Activated CD4-positive, CD25-positive, alpha-beta regulatory T cell (primary cell): Measurements from ENCODE around the gene HOXC6.

Experiments used
- DNase-seq, 4 experiments: peaks; one replicate each; lab custom pipeline; 2025; lab: John Stamatoyannopoulos, UW

The HOXC6 gene

GRCh38 chr12:54042970-54043853 is 15.0 kb downstream of the HOXC6 start:
- no peak for DNase-seq

- no peak for DNase-seq
Measured at GRCh38 chr12:54044425-54045103, 16.3 kb downstream of the HOXC6 start.

DNA sequence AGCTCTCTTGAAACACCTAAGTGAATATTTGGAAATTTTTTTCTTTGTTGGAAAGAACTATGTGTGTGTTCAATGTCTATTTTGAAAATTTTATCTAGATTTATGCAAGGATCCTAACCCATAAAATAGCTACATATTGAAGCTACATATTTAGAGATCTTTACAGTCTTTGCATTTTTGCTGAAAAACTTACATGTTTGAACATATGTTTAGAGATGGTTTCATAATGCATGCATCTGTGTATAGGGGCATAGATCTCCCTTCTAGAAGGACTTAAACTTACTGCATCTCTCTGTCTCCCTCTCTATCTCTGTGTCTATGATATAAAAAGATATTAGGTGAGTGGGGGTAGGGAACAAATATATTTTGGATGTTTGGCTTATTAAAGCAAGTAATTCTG is 17.2 kb downstream of the HOXC6 start:
- no peak for DNase-seq

DNA sequence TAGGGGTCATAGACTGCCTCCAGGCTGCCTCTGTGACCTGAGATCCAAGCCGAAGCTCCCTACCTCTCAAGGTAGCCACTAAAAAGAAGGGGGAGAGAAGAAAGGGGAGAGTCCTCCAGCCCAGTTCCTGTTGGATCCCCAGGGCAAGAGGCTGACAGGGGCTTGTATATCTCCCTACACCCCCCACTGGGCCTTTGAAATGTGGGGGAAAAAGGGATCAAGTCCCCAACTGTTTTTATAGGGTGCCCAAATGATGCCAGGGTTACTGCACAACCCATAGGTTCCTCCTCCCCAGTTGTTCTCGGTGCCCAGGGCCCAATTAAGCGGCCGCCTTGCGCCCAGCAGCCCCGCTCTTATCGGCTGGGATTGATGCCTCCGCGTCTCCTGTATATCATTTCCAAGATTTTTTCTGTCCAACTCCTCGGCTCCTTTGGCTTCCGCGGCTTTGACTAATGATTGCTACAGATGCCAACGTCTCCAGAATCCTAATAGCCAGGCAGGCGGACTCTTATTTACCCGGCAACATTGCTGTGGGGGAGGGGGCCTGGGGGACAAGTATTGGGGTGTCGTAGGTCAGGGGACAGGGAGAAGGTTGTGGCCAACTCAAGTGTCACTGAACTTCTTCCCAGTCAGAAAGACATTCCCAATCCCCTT is 17.8 kb downstream of the HOXC6 start:
- DNase-seq: no peak

- no peak for DNase-seq
Measured at GRCh38 chr12:54046809-54047159, 18.5 kb downstream of the HOXC6 start.

GRCh38 chr12:54047160-54047963 is 19.1 kb downstream of the HOXC6 start:
- no peak for DNase-seq

DNA sequence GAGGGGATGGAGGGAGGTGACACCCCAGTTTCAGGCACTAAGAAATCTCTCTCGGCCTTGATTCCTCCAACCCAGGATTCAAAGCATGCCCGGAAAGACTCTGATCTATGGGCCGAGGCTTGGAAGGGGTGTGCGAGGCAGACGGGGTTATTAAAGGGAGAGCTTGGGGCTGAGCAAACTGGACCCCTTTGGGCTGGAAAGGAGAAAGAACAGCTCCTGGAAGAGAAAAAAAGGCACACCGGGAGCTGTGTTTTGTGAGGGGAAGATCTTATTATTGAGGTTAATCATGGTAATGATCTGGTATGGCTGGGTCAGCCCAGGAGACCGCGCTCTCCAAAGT is 19.7 kb downstream of the HOXC6 start:
- DNase-seq: no peak

DNA sequence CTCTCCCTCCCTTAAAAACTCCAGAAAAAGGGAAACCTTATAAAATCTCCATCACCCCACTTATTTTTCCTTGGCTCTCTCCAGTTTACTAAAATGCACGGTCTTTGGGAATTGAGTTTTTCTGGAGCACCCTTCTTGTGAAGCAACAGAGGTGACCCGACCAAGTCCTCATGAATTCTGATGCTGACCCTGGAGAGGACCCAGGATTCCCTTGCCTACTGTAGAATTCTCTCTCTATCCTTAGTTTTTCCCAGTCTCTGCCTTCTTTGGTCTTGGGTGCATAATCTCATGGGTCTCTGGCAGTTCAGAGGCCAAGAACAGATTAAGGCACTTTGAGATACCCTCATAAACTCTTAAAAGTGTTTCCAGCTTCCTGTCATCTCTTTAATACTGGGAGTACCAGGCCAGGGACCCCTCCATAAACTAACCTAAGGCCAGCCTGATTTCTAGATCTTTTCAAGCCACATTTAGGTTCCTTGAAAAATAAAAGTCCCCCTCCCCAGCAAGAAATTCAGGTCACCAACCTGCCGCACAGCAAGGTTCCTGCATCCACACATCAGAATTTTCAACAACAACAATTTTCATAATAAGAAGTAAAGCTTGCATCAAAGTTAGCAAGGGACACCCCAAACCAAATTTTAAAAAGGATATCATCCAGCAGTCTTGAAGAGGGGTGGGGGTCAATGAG is 20.3 kb downstream of the HOXC6 start:
- no peak for DNase-seq

GRCh38 chr12:54049108-54049507 is 20.9 kb downstream of the HOXC6 start:
- no peak for DNase-seq

- no peak for DNase-seq
Measured at GRCh38 chr12:54050482-54050810, 22.2 kb downstream of the HOXC6 start.

- no peak for DNase-seq
Measured at GRCh38 chr12:54051026-54051842, 23.0 kb downstream of the HOXC6 start.

DNA sequence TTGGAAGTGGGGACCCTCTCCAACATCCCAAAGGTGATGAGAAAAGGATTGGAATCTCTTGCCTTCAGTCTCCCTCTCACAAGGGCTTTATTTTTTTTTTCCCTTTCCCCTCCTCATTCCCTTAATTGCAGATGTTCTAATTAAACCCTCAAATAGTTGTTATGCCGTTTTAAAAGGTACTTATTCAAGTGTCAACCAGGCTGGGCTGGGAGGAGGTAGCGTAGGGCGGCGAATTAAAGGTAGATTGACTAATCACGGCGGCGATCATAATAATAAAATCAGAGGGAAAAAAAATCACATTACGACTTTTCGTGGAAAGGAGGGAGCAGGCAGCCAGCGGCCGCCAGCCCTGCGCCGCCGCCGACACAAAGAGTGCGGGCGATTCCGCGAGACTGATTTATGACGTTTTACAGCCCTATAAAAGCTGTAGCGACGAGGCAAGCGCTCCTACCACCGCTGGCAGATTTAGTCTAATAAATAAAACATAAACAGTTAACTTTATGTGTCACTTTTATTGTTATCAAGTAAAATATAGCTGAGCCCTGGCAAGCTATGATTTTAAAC is 23.7 kb downstream of the HOXC6 start:
- no peak for DNase-seq

DNA sequence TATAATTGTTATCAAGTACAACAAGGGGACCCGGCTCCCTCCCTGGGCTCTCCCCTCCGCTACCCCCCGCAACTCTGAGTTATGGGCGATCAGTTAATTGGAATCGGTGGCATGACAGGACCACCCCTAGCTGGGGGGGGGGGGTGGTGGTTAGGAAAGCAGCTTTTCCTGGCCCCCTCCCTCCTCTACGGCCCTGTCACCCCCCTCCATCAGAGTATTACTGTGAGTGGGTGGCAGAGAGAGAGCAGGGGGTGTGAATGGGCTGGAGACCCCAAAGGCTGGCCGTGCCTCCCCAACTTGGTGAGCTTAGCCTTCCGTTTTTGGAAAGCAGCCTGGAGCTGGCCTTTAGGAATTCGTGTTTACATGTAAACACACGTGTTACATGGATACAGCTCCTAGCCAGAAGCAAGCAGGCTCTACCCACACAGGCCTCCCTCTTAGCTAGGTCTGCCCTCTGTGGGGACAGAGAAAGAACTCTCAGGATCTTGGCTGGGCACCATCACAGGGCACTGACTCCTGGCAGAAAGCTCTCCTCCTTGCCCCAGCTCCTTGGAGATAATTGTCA is 24.3 kb downstream of the HOXC6 start:
- DNase-seq: no peak

GRCh38 chr12:54053003-54053750 is 24.9 kb downstream of the HOXC6 start:
- DNase-seq: no peak

DNA sequence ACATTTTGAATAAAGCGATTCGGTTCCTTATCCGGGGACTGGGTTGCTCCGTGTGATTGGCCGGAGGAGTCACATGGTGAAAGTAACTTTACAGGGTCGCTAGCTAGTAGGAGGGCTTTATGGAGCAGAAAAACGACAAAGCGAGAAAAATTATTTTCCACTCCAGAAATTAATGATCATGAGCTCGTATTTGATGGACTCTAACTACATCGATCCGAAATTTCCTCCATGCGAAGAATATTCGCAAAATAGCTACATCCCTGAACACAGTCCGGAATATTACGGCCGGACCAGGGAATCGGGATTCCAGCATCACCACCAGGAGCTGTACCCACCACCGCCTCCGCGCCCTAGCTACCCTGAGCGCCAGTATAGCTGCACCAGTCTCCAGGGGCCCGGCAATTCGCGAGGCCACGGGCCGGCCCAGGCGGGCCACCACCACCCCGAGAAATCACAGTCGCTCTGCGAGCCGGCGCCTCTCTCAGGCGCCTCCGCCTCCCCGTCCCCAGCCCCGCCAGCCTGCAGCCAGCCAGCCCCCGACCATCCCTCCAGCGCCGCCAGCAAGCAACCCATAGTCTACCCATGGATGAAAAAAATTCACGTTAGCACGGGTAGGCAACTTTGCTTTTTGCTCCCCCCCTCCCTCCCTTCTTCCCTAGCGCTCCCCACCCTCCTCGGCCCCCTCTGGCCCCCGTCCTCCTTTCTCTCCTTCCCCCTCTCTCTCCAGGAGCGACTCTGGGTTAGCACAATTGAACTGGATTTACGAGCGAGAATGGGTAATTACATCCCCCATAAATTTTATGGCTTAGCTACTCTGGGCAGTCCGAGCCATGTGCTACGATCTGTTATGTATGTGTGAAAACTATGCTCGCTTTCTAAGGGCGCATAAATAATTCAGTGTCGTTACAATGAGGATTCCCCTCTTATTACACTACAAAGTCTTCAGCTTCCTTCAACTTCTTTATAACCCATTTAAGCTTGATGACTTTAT is 25.8 kb downstream of the HOXC6 start, which contains the start of gene HOXC4:
Gene HOXC4 (plus strand): TSS at position 85 of the 991 bp plus-strand sequence. CDS start 88 bp downstream, at position 173.
- no peak for DNase-seq

- DNase-seq: no peak
Measured at GRCh38 chr12:54054742-54055194, 26.5 kb downstream of the HOXC6 start.

GRCh38 chr12:54055552-54055951 is 27.3 kb downstream of the HOXC6 start:
- DNase-seq: no peak

GRCh38 chr12:54056110-54056509 is 27.9 kb downstream of the HOXC6 start:
- DNase-seq: no peak
